ENCODE measurements around the gene CCDC185.
"Not testable (repeated sequence)": the region's sequence is repeated elsewhere in the genome, so short reads cannot be mapped to it uniquely, and the experiment has no call there.

CCDC185 gene

DNA sequence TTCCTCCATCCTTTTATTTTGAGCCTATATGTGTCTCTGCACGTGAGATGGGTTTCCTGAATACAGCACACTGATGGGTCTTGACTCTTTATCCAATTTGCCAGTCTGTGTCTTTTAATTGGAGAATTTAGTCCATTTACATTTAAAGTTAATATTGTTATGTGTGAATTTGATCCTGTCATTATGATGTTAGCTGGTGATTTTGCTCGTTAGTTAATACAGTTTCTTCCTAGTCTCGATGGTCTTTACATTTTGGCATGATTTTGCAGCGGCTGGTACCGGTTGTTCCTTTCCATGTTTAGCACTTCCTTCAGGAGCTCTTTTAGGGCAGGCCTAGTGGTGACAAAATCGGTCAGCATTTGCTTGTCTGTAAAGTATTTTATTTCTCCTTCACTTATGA lies 6.2 kb downstream of the CCDC185 start:
- DNase-seq: not testable (repeated sequence)

DNA sequence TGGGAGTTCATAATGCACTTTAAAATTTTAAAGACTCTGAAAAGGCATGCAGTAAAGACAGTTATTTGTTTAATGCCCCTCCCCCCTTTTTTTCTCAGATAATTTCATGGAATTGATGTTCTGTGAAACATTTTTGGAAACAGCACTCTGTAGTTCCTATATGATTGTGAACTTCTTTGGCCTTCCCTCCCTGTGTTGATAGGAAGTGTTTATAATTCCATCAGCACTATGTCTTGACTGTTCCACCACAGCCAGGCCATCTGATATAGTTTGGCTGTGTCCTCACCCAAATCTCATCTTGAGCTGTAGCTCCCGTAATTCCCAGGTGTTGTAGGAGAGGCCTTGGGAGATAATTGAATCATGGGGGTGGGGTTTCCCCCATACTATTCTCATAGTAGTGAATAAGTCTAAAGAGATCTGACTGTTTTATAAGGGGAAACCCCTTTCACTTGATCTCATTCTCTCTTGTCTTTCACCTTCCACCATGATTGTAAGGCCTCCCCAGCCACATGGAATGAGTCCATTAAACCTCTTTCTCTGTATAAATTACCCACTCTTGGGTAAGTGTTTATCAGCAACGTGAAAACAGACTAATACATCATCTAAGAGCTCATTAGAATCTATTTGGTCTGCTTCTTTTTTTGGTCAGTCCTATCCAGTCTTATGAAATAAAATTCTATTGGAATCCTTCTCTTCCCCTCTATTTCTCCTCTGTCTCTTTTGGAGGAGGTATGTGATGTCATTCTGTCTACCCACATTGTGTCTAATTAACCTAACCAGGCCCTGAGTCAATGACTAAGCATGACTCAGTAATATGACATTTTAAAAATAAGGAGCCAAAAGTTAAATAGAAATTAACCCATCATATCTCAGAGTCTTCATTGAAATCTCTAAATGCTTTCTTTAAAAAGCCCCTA lies 8.9 kb downstream of the CCDC185 start:
- no peak for DNase-seq

DNA sequence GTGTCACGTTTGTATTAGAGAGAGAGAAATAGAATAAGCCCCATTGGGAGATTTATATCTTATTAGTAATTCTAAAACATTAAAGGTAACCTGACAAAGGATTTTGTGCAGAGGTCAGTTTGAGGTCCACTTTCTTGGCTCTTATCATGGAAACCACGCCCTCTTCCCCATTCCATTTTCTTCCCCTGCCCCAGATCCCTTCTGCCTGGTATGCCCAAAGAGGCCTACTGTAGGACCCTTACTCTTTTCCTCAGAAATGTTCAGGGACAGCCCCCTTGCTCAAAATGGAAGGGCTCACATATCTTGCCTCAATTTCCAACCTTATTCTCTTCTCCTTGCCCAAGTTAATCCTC lies 9.6 kb downstream of the CCDC185 start:
- no peak for DNase-seq

DNA sequence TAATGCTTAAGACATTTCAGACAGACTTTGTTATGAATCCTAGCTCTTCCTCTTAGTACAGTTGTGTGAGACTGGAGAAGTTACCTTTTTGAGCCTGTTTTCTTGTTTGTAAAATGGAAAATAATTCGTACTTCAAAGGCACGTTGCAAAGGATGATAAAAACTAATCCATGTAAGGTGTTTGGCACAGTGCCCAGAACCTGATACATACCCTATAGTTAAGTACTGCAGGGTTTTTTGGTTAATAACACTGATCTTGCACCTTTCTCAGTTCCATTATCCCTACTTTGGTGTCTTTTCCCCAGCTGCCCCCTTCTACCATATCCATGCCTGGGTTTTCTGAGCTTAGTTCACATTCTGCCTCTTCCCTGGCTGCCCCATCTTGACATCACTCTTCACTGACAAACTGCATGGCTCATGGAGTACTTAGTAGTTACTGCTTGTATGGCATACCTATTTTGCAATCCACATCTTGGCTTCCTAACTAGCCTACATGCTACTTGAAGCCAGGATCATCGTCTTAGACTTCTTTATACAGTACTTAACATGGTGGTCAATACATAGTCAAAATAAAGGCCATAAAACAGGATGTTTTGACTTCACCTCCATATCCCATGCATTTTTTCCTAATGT lies 10.1 kb downstream of the CCDC185 start:
- DNase-seq: no peak

DNA sequence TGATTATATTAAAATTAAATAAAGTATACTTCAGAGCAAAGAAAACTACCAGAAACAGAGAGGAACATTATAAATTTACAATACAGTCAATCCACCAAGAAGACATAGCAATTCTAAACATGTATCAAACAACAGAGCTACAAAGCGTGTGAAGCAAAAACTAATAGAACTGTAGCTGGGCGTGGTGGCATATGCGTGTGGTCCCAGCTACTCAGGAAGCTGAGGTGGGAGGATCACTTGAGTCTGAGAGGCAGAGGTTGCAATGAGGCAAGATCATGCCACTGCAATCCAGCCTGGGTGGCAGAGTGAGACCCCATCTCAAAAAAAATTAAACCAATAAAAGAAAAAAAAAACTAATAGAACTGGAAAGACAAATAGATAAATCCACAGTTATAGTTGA lies 12.3 kb downstream of the CCDC185 start:
- DNase-seq: no peak

DNA sequence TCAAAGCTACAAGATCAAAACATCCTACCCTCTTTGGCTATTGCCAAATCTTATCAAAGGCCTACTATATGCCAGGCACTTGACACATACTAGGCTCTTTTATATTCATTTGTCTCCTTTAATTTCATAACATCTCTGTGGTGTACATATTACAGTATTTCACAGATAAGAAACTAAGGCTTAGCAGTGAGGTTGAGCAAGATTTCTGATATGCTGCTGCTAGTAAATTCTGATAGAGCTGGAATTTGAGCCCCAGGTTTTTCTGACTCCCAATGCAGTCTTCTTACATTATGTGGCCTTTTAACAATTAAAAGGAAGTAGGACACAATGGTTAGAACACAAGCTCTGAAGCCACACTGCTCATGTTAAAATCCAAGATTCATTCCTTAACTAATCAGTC lies 16.8 kb downstream of the CCDC185 start:
- no peak for DNase-seq

DNA sequence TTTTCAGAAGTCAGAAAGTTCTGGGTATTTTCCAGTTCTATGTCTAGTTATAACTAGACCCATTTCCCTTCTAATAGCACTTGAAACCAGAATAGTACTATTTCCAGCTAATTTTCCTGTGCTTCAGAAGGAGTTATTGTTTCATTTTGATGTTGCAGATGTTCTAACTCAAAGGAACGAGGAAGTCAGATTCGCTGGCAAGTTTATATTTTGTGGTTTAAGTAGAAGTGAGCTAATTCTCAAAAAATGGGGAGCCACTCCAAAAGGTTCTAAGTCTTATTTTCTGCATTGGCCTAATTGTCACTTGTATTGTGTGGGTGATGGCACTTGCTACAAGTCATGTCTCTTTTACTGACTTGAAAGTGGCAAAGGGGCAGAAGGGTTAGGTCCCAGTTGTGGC lies 18.1 kb downstream of the CCDC185 start:
- no peak for DNase-seq

DNA sequence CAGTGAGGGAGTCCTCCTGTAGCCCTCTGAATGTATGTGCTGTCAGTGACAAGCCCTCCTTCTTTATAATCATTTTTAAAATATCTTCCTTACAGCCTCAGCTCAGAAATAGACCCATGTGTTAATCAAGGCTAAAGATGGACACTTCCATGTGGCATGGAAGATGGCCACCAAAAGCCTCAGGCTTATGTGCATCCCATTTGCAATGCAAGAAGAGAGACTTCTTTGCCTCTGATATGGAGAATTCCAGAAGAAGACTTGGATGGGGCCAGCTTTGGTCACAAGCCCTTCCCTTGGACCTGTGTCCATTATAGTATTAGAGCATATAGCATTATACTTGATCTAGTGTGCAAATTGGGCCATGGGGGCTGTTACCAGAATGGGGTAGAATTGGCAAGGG lies 18.5 kb downstream of the CCDC185 start:
- DNase-seq: no peak

DNA sequence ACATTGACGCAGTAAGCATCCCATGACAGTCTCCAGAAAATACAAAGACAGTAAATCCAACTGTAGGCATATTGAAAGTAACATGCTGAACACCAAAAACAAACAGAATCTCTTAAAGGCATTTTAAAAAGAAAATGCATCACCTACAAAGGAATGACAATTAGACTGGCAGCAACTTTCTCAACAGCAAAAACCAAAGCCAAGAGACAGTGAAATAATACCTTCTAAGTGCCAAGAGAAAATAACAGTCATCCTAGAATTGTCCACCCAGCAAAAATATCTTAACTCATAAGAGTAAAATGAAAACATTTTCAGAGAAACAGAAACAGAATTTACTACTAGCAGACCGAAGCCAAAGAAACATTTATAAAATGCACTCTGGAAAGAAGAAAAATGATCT lies 20.0 kb downstream of the CCDC185 start:
- DNase-seq: no peak

DNA sequence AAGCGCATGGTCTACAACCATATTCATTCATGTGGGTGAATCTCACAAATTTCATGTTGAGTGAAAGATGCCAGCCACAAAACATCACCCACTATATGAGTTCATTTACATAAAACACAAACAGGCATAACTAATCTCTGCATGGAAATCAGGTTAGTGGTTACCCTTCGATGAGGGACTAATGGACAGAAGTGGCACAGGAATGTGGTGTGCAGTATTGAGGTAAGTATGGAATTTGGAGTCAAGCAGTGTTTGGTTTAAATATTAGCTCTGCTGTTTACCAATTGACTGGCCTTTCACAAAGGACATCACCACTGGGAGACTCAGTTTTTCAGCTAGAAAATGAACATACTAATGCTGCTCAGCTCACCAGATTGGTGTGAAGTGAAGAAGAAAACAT lies 24.2 kb downstream of the CCDC185 start:
- DNase-seq: no peak

DNA sequence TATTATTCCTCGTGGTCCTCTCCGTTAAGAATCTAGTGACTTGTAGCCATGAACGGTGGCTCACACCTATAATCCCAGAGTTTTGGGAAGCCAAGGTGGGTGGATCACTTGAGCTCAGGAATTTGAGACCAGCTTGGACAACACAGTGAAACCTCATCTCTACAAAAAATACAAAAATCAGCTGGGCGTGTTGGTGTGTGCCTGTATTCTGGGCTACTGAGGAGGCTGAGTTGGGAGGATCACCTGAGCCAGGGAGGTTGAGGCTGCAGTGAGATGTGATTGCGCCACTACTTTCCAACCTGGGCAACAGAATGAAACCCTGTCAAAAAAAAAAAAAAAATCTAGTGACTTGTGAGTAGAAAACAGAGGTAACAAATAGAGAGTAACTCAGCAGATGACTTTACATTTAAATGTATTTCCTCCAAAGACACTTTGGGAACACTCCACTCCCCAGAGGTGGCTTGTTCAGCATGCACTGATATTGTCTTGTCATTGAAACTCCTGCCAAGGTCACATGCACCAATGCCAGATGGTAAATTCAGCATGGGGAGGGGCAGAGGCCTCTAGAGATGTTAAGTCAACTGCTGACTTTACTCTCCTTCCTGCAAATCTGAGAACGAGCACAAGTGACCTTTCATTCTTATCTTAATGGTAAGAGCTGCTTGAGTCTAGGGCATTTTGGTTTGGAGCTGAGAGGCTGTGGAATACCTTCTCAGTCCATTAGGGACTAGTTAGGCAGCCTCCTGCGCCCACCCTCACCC lies 24.9 kb downstream of the CCDC185 start:
- no peak for DNase-seq

DNA sequence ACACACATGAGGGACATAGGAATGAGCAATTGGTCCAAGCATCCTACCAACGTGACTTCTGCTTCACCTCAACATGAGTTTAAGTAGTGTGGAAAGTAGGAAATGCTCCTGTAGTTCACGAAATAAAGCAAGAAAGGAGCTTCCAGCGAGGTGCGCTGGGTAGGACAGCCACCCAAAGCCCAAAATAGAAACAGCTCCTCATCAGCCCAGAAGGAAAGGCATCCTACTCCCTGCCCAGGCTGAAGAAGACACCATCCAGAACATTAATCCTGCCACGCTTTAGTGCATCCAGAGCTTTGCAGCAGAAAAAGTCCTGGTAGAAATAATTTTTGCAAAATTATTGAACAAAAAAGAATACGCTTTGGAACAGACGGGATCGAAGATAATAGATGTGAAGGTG lies 25.9 kb downstream of the CCDC185 start:
- no peak for DNase-seq

DNA sequence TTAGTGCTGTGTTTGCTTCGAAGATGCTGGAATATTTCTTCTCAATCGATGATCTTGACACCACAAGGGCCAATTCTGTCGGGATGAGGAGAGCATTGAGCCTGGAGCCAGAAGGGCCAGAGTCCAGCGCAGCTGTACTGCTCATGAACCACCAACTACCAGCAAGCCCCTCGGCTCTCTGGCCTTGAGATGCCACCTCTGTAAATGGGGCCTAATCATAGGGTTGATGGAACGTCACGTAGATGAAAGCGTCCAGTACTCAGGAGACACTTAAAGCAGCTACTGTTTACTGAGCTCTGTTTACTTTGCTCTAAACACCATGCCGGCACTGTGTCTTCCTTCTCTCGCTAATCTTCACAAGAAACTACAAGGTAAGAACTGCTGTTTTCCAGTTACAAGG lies 26.3 kb downstream of the CCDC185 start:
- no peak for DNase-seq

DNA sequence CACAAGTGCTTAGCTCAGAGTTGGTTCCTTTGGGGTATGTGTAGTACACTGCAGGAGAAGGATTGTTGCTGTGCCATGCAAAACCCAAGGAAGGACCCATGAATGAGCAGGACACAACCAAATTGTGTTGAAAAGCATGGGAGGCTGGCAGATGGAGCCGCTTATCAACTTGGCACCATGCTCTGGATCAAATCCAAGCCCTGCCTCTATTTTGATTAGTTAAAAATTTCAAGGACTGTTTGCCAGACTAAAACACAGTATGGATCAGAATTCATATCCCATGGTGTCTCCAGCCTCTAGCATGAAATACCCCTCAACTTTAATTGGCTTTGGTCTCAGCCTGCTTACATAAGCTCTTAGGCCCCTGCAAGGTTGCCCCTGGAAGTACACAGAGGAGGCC lies 27.8 kb downstream of the CCDC185 start:
- no peak for DNase-seq

DNA sequence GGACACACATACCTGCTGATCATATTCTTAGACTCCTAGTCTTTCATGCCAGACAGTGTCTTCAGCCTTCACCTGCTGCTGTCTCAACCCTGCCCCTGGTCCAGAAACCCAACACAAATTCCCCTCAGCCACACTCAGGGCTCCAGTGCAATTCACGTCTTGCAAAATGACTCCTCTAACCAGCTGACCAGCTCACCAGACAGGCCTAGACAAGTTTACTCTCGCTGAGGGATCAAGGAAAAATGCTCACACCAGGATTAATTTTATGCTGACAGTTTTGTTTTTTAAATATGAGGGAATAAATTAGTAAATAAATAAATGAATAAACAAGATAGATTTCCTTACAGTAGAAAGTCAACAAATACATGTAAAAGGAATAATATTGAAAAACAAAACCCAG lies 28.5 kb downstream of the CCDC185 start:
- no peak for DNase-seq

DNA sequence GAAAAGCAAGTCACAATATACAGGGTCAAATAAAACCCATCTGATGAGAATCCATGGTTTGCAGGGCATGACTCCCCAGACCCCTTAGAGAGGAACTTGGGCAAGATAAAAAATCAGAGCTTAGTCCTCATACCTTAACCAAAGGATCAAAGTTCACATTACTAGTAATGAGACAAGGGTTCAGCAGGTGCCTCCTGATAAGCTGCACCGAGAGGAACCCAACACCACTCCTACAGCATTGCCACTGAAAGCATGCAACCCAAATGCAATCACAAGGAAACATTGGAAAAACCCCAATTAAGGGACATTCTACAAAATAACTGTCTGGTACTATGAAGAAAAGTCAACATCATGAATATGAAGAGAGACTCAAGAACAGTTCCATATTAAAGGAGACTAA lies 29.7 kb downstream of the CCDC185 start:
- DNase-seq: no peak

DNA sequence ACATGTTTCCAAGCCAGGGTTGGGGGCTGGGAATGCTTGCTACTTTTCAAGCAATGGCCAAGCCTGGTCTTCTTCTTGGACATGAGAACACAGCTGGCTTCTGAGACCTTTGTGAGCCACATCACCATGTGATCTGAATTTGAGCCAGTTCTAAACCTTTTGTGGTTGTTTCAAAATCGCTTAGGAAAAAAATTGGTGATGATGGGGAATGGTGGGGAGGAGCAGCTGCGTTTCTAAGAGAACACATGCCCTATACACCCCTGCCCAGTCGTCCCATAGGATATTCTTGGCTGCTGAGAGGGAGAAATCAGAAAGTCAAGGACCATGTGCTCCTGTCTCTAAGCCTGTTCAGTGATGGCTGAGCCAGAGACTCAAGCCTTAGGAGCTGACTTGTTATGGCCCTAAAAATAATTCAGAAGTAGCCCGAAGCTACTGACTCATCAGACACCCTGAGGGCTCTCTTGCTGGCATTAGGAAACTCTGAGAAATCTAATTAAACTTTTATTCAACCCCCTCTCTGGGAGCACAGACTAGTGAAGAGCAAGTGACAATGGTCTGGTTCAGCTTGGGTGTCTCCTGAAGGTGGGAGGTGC lies 30.5 kb downstream of the CCDC185 start:
- no peak for DNase-seq

DNA sequence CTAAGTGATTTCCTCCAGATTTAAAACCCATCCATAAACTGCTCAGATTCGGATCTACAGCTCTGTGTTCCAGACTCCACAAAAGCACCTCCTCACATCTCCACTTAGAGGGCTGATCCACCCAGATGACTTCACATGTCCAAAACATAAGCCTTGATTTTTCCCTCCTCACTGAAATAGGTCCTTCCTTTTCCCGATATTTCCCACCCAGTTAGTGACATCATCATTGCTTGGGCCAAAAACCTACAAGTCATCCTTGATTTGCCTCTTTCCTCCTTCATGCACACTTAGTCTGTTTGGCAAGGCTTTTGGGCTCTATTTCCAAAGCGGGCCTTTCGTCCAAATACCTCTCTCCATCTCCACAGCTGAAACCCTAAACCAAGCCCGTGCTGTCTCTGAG lies 32.3 kb downstream of the CCDC185 start:
- DNase-seq: no peak

DNA sequence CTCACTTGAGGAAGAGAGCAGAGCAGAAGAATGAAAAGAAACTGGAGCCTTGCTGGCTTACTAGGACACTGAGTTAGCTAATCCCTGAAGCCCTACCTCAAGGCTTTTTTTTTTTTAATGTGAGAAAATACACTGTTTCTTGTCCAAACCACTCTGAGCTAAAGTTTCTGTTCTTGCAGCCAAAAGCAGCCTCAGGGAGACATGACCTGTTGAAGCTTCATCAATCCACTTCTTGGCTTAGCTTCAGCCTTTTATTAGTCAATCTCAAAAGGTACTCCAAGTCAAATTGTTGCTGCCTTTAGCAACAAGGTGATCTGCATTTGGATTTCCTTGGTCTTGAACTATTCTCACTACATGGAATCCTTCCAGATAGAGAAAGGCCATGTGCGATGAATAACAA lies 33.7 kb downstream of the CCDC185 start:
- DNase-seq: no peak

DNA sequence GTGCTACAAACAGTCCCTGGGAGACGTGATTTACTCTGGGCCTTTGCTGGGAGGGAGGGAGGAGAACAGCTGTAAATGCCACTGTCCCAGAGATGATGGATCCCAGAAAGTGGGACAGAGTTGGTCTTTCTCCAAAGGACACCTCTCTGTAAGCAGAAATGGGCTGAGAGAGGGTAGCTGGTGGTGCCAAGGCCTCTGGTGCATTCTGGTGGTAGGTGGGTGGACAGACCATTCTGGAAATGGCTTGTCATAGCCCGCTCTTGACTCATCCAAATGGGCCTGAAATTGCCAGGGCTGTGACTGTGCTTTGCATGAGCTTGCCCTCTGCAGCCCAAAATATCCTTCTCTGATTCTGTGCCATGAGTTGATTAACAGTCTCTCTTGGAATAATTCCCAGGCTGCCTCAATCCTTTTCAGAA lies 36.1 kb downstream of the CCDC185 start:
- DNase-seq: no peak

DNA sequence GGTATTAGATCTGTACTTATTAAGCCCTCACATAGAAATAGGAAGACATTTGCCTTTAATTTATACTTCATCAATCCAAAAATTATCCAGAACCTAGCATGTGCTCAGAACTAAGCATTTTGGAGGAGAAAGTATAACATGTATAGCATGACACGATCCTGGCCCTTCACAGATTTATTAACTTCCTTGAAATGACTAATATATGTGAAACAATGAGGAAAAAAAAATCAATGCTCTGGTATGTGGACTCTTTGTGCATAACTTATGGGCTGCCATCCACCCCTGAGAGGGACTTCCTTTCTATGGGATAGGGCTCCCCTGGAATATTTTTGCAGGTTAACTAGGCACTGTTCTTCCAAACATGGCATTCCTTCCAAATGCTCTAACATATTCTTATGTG lies 36.6 kb downstream of the CCDC185 start:
- DNase-seq: no peak

DNA sequence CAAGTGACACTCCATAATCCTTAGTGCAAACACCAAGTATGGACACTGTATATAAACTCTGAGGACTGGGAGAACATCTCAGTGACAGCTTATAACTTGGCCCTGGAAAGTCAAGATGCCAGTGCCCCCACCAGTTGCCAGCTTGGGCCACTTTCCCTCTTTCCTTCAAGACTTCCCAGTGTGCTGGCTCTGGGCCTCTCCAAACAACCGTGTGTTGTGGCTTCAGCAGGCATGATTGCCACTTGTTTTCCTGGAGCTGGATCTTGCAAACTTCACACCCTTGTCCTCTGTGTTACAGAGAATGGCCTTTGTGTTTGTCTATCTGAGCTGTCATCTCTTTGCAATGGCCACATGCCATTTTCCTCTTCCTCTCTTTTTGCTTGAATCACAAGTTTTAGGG lies 37.0 kb downstream of the CCDC185 start:
- DNase-seq: no peak

DNA sequence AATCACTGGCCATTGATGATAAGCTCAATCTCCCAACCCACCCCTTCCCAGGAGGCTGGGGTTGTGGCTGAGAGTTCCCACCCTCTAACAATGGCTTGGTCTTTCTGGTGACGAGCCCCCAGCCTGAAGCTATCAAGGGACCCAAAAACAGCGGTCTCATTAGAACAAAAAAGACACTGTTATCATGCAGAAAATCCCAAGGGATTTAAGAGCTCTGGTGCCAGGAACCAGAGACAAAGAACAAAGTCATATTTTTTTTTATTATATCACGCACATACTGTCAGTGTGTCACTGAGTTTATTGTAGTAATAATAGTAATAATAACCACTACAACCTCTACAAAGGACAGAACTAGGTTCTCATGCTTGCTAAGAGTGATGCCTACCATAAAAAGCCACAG lies 43.9 kb downstream of the CCDC185 start:
- no peak for DNase-seq

DNA sequence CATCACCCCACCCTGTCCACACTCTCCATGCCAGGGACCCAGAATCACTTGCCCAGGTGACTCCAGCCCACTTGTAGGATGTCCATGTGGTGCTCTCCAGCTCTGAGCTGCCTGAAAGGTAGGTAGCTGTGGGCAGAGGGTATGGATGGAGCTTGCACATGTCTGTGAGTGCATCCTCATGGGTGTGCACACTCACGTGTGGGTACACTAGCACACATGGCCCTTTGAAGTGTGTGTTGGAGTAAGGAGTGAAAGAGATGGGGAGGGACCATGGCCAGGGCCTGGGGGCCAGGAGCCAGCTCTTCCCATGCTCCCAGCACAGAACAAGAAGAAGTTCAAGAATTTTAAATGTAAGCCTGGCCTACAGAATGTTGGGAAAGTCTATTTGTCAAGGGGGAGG lies 50.2 kb downstream of the CCDC185 start:
- DNase-seq: no peak
